Body of pancreas (tissue), 4 donors: Measurements from ENCODE around the gene DOCK3. TPM values are rescaled to one million over a fixed set of nuclear protein-coding genes. Genes with fewer than 3 reads are reported as not detected.
"Not testable (repeated sequence)": the region's sequence is repeated elsewhere in the genome, so short reads cannot be mapped to it uniquely, and the experiment has no call there.

Source experiments
- ATAC-seq: fragments of 150-250 bp; one replicate; pipeline ENCODE4 v1.9.1; 2016
- DNase-seq, 4 donors: peaks; one replicate each; pipeline ENCODE4 v3.0.0-alpha.2; 2019
- H3K27ac ChIP-seq, 4 donors: fragments of 200-600 bp; sonication (generic); 1 replicate in 3 of 4; 2 replicates in 1 of 4; pipeline versions ENCODE4 v1.5.1 to v1.6.1; 2016 to 2019; ENCODE audit warnings: mild to moderate bottlenecking in 1 of 4, mixed read lengths in 1 of 4, moderate library complexity in 1 of 4
- H3K27me3 ChIP-seq, 2 donors: fragments of 200-600 bp; sonication (generic); one replicate each; pipeline ENCODE4 v1.6.0; 2016; ENCODE audit warnings: mild to moderate bottlenecking in 1 of 2
- H3K36me3 ChIP-seq, 2 donors: fragments of 200-600 bp; sonication (generic); replicated peaks in 1 of 2; 2 replicates each; pipeline ENCODE4 v1.5.1; 2016; ENCODE audit warnings: low read depth in 2 of 2; ENCODE audit not compliant: insufficient read depth in 1 of 2
- H3K4me1 ChIP-seq: fragments of 200-600 bp; sonication (generic); one replicate; pipeline ENCODE4 v1.6.0; 2016
- H3K4me3 ChIP-seq, 2 donors: fragments of 200-600 bp; sonication (generic); 1 replicate in 1 of 2; 2 replicates in 1 of 2; pipeline ENCODE4 v1.5.1; 2016 to 2019
- H3K9me3 ChIP-seq, 3 donors: fragments of 200-600 bp; sonication (generic); 1 replicate in 2 of 3; 2 replicates in 1 of 3; pipeline ENCODE4 v1.5.1; 2016
- POLR2A ChIP-seq, 3 donors: fragments of 450-650 bp; IDR thresholded peaks; one replicate each; pipeline ENCODE4 v1.6.1; 2016; ENCODE audit warnings: antibody characterized with exemption in 3 of 3, mild to moderate bottlenecking in 2 of 3
- WGBS, 2 donors: methylation state at CpG; one replicate each; pipeline ENCODE4 v1.1.5; 2017; 5-methylcytosine and 5-hydroxymethylcytosine counted together
- intact Hi-C: fragments of 100-400 bp; cut with DNase I; formaldehyde crosslinking; loops from one replicate; pipeline ENCODE4 v1.15.1; 2023
- total RNA-seq, 2 donors: library from RNA; depleted of rRNA; stranded (reverse); fragments of >200 nt; gene quantifications; one replicate each; pipeline ENCODE4 v1.1.0, GENCODE V29; 2016
- TF ChIP-seq, protein P1 (sequence below), 7 experiments: fragments of 450-650 bp in 4 of 7; fragments of 200-600 bp in 3 of 7; sonication (generic) in 3 of 7; IDR thresholded peaks; one replicate each; pipeline ENCODE4 v1.5.1; 2016 to 2019; ENCODE audit warnings: antibody characterized with exemption in 7 of 7

Gene DOCK3
- total RNA-seq, 2 donors from 2014 or later, result 0.52 TPM; not detected in 1

DNA sequence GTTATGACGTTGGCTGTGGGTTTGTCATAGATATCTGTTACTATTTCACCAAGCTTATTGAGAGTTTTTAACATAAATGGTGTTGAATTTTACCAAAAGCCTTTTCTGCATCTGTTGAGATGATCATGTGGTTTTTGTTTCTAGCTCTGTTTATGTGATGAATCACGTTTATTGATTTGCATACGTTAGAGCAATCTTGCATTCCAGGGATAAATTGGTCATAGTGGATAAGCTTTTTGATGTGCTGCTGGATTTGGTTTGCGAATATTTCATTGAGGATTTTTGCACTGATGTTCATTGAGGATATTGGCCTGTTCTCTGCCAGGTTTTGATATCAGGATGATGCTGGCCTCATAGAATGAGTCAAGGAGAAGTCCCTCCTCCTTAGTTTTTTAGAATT is 117.8 kb downstream of the DOCK3 start:
- ATAC-seq (no peak), DNase-seq (no peak)
- Histone ChIP-seq H3K36me3 (no peaks in the 10 kb centered on the region), H3K4me3 (no peak overlapping the region), H3K27me3 (no peaks in the 10 kb centered on the region), H3K27ac (no peak overlapping the region), H3K4me1 (no peaks in the 10 kb centered on the region), H3K9me3 (no peaks in the 10 kb centered on the region)
- TF ChIP-seq POLR2A (IDR thresholded peaks at IDR 0.05), result no peak
- TF ChIP-seq, protein P1, sequence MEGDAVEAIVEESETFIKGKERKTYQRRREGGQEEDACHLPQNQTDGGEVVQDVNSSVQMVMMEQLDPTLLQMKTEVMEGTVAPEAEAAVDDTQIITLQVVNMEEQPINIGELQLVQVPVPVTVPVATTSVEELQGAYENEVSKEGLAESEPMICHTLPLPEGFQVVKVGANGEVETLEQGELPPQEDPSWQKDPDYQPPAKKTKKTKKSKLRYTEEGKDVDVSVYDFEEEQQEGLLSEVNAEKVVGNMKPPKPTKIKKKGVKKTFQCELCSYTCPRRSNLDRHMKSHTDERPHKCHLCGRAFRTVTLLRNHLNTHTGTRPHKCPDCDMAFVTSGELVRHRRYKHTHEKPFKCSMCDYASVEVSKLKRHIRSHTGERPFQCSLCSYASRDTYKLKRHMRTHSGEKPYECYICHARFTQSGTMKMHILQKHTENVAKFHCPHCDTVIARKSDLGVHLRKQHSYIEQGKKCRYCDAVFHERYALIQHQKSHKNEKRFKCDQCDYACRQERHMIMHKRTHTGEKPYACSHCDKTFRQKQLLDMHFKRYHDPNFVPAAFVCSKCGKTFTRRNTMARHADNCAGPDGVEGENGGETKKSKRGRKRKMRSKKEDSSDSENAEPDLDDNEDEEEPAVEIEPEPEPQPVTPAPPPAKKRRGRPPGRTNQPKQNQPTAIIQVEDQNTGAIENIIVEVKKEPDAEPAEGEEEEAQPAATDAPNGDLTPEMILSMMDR (IDR thresholded peaks at IDR 0.05), result no peak
- 51 to 53% methylated on average over 4 of the region's 4 CpGs for WGBS, 2 donors
- intact Hi-C loops, result no loop called here

- H3K27me3 ChIP-seq, H3K36me3 ChIP-seq, H3K4me3 ChIP-seq, H3K27ac ChIP-seq, H3K9me3 ChIP-seq, ATAC-seq, intact Hi-C loops, DNase-seq, H3K4me1 ChIP-seq: not testable (repeated sequence)
- WGBS, 2 donors, result 94 to 95% methylated on average over 9 to 16 of the region's 27 CpGs
Observed at GRCh38 chr3:50803805-50804204, 129.1 kb downstream of the DOCK3 start.

DNA sequence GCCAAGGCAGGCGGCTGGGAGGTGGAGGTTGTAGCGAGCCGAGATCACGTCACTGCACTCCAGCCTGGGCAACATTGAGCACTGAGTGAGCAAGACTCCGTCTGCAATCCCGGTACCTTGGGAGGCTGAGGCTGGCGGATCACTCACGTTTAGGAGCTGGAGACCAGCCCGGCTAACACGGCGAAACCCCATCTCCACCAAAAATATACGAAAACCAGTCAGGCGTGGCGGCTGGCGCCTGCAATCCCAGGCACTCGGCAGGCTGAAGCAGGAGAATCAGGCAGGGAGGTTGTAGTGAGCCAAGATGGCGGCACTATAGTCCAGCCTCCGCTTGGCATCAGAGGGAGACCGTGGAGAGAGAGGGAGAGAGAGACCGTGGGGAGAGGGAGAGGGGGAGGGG is 129.6 kb downstream of the DOCK3 start:
- H3K4me3 ChIP-seq, ATAC-seq, H3K27ac ChIP-seq, H3K9me3 ChIP-seq, H3K4me1 ChIP-seq, H3K27me3 ChIP-seq, intact Hi-C loops, H3K36me3 ChIP-seq, DNase-seq: not testable (repeated sequence)
- WGBS, 2 donors, result 89 to 93% methylated on average over 19 to 20 of the region's 20 CpGs

DNA sequence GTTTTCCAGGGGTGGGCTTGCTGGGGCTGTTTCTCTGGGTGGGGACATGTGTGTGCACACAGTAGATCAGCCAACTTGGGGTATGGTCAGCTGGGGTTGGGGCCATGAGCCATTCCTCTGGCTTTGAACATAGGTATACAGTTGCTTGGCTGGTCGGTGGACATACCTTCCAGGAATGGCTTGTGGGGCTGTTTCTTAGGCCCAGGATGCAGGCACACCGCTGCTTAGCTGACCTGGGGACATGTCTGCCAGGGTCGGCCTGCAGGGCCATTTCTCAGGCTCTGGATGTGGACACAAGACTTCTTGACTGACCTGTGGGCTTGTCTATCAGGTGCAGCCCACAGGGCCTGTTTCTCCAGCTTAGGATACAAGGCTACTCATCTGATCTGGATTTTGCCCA is 130.6 kb downstream of the DOCK3 start:
- no peaks in the 10 kb centered on the region for H3K27me3 ChIP-seq
- no peaks in the 10 kb centered on the region for H3K36me3 ChIP-seq
- 96% methylated on average over 3 of the region's 3 CpGs; no CpG with 5 or more reads in 1 of the 2 donors for WGBS, 2 donors
- DNase-seq (no peak), ATAC-seq (no peak)
- TF ChIP-seq POLR2A (IDR thresholded peaks at IDR 0.05), result no peak
- TF ChIP-seq, protein P1 (IDR thresholded peaks at IDR 0.05), result no peak
- no peak overlapping the region for H3K27ac ChIP-seq
- H3K4me1 ChIP-seq, result no peaks in the 10 kb centered on the region
- intact Hi-C loops, result no loop called here
- H3K9me3 ChIP-seq, result no peaks in the 10 kb centered on the region
- no peak overlapping the region for H3K4me3 ChIP-seq

DNA sequence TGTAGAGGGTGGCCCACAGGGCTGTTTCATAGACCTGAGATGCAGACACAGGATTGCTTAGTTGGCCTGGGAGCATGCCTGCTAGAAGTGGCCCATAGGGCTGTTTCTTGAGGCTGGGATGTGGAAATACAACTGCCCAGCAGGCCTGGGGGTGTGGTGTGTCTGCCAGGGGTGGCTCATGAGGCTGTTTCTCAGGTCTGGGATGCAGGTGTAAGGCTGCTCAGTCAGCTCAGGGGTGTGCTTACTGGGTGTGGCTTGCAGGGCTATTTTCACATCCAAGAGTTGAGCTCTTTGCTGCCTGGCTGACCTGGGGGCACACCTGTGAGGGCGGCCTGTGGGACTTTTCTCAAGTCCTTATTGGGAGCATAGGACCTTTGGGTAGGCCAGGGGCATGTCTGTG is 131.3 kb downstream of the DOCK3 start:
- no peak overlapping the region for H3K27ac ChIP-seq
- no peak for DNase-seq
- 83 to 100% methylated on average over 1 of the region's 1 CpG for WGBS, 2 donors
- H3K9me3 ChIP-seq, result no peaks in the 10 kb centered on the region
- H3K36me3 ChIP-seq, result no peaks in the 10 kb centered on the region
- no peaks in the 10 kb centered on the region for H3K27me3 ChIP-seq
- no peak overlapping the region for H3K4me3 ChIP-seq
- no peaks in the 10 kb centered on the region for H3K4me1 ChIP-seq
- no peak for ATAC-seq
- intact Hi-C loops, result no loop called here
- TF ChIP-seq, protein P1 (IDR thresholded peaks at IDR 0.05), result no peak
- TF ChIP-seq POLR2A (IDR thresholded peaks at IDR 0.05), result no peak

DNA sequence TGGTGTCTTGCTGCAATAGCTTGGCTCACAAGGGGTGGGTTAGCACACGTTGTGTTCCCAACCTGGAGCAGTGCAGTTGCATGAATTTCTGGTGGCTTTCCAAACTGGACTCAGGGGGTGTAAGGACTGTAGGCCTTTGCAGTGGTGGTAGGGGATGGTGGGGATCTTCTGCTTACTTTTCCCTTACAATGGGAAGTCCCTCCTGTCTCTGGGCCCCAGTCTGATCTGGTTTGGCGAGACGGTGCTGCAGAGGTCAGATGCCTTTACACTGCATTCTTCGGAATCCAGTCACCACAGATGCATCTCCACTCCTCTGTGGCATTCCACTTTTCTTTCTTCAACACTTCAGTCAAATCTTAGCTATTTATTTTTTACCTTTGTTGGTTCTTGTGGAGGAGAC is 132.1 kb downstream of the DOCK3 start:
- DNase-seq (no peak), ATAC-seq (no peak)
- Histone ChIP-seq H3K4me1 (no peaks in the 10 kb centered on the region), H3K27me3 (no peaks in the 10 kb centered on the region), H3K4me3 (no peak overlapping the region), H3K36me3 (no peaks in the 10 kb centered on the region), H3K27ac (no peak overlapping the region), H3K9me3 (no peaks in the 10 kb centered on the region)
- no peak for TF ChIP-seq POLR2A (IDR thresholded peaks at IDR 0.05)
- TF ChIP-seq, protein P1 (IDR thresholded peaks at IDR 0.05), result no peak
- WGBS, 2 donors, result 73 to 82% methylated on average over 4 of the region's 4 CpGs
- intact Hi-C loops, result no loop called here
